KMS-11 (cell line): ENCODE data around the gene GDF10.

Source experiments
- H2AFZ ChIP-seq: fragments of 200-600 bp; sonication (generic); 2 replicates; pipeline ENCODE4 v1.6.1; 2016; ENCODE audit warnings: antibody characterized with exemption, mixed run types, low read depth
- H3K27ac ChIP-seq: fragments of 200-600 bp; sonication (generic); 2 replicates; pipeline ENCODE4 v1.6.1; 2016; ENCODE audit warnings: mild to moderate bottlenecking, mixed run types
- H3K27me3 ChIP-seq: fragments of 200-600 bp; sonication (generic); 2 replicates; pipeline ENCODE4 v1.6.1; 2017; ENCODE audit warnings: mild to moderate bottlenecking, low read depth, mixed run types, moderate library complexity; ENCODE audit not compliant: insufficient read depth
- H3K36me3 ChIP-seq: fragments of 200-600 bp; sonication (generic); 2 replicates; pipeline ENCODE4 v1.6.1; 2017; ENCODE audit warnings: mild to moderate bottlenecking, mixed run types; ENCODE audit not compliant: insufficient read depth
- H3K4me1 ChIP-seq: fragments of 200-600 bp; sonication (generic); 2 replicates; pipeline ENCODE4 v1.6.1; 2016; ENCODE audit warnings: mild to moderate bottlenecking, low read depth, mixed run types; ENCODE audit not compliant: poor library complexity, severe bottlenecking
- H3K4me2 ChIP-seq: fragments of 200-600 bp; sonication (generic); 2 replicates; pipeline ENCODE4 v1.7.0; 2016; ENCODE audit warnings: mild to moderate bottlenecking, mixed run types
- H3K4me3 ChIP-seq: fragments of 200-600 bp; sonication (generic); IDR thresholded peaks from 2 replicates; pipeline ENCODE4 v1.6.1; 2017; ENCODE audit warnings: low read depth, low read length, mixed read lengths; ENCODE audit not compliant: insufficient read depth
- H3K79me2 ChIP-seq: fragments of 200-600 bp; sonication (generic); 2 replicates; pipeline ENCODE4 v1.6.1; 2016; ENCODE audit warnings: low read depth, mixed run types; ENCODE audit not compliant: insufficient read depth
- H3K9ac ChIP-seq: fragments of 200-600 bp; sonication (generic); 2 replicates; pipeline ENCODE4 v1.6.1; 2016; ENCODE audit warnings: mild to moderate bottlenecking, mixed run types
- H4K20me1 ChIP-seq: fragments of 200-600 bp; sonication (generic); 2 replicates; pipeline ENCODE4 v1.6.1; 2016; ENCODE audit warnings: mild to moderate bottlenecking, mixed run types; ENCODE audit not compliant: insufficient read depth
- CTCF ChIP-seq: fragments of 200-600 bp; sonication (generic); conservative IDR thresholded peaks from 2 replicates; pipeline ENCODE4 v1.6.1; 2017; ENCODE audit warnings: low read depth, mild to moderate bottlenecking, antibody characterized with exemption, low read length, moderate library complexity, mixed read lengths

Gene GDF10

GRCh38 chr10:47266602-47267001 is 33.4 kb upstream of the GDF10 start:
- Histone ChIP-seq H3K79me2 (no peaks in the 10 kb centered on the region), H3K9ac (no peak overlapping the region), H3K4me3 (no peak overlapping the region), H2AFZ (no peak overlapping the region), H3K27me3 (no peaks in the 10 kb centered on the region), H3K36me3 (no peaks in the 10 kb centered on the region), H4K20me1 (no peaks in the 10 kb centered on the region), H3K27ac (no peak overlapping the region), H3K4me2 (no peak overlapping the region), H3K4me1 (no peaks in the 10 kb centered on the region)
- no peak for TF ChIP-seq CTCF

- Histone ChIP-seq H3K4me3 (no peak overlapping the region), H3K27me3 (no peaks in the 10 kb centered on the region), H2AFZ (no peak overlapping the region), H4K20me1 (no peaks in the 10 kb centered on the region), H3K27ac (no peak overlapping the region), H3K36me3 (no peaks in the 10 kb centered on the region), H3K4me1 (no peaks in the 10 kb centered on the region), H3K79me2 (no peaks in the 10 kb centered on the region), H3K9ac (no peak overlapping the region), H3K4me2 (no peak overlapping the region)
- no peak for TF ChIP-seq CTCF
These were observed 31.3 kb upstream of the GDF10 start for GRCh38 chr10:47268696-47269095.

GRCh38 chr10:47269294-47269693 is 30.7 kb upstream of the GDF10 start:
- Histone ChIP-seq H3K4me3 (no peak overlapping the region), H3K27me3 (no peaks in the 10 kb centered on the region), H3K27ac (no peak overlapping the region), H3K4me2 (no peak overlapping the region), H4K20me1 (no peaks in the 10 kb centered on the region), H3K79me2 (no peaks in the 10 kb centered on the region), H2AFZ (no peak overlapping the region), H3K36me3 (no peaks in the 10 kb centered on the region), H3K9ac (no peak overlapping the region), H3K4me1 (no peaks in the 10 kb centered on the region)
- TF ChIP-seq CTCF = no peak

GRCh38 chr10:47276071-47276470 is 23.9 kb upstream of the GDF10 start:
- TF ChIP-seq CTCF = no peak
- H3K36me3 ChIP-seq = no peaks in the 10 kb centered on the region

More at GRCh38 chr10:47276071-47276470, 23.9 kb upstream of the GDF10 start:
- H3K27ac ChIP-seq = no peak overlapping the region
- no peak overlapping the region for H3K4me2 ChIP-seq
- H3K4me1 ChIP-seq = no peaks in the 10 kb centered on the region
- no peak overlapping the region for H3K4me3 ChIP-seq
- H3K79me2 ChIP-seq = no peaks in the 10 kb centered on the region
- no peak overlapping the region for H2AFZ ChIP-seq
- H3K9ac ChIP-seq = no peak overlapping the region
- H4K20me1 ChIP-seq = no peaks in the 10 kb centered on the region
- H3K27me3 ChIP-seq = no peaks in the 10 kb centered on the region
